ENCODE results near the gene RASA4B.

The RASA4B gene

DNA sequence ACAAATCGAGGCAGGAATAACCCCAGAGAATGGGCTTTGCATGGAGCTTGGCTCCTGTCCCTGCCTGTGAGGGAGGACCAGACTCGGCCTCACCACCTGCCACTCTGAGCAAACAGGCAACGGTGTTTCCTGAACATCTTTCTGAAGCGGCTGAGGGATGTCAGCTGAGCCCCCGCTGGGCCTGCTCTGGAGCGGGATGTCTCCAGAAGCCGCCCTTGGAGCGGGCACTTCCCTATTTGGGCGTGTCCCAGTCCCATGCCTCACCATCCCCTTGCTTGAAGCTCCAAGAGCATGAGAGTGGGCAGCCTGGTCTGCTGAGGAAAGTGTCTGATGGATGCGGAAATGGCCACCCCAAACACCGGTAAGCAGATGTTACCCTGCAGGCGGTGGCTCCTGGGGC, 63.1 kb downstream of the RASA4B start:
- no peak overlapping the region for H3K27ac ChIP-seq (replicated peaks)
- H3K27me3 ChIP-seq (ENCODE audit: insufficient read depth, poor library complexity, severe bottlenecking) = no peaks in the 10 kb centered on the region
- H3K4me3 ChIP-seq (replicated peaks; ENCODE audit: insufficient read depth, low read length) = no peak overlapping the region
- TF ChIP-seq POLR2AphosphoS5 (IDR thresholded peaks at IDR 0.05; ENCODE audit: low read depth) = peak; percentile 39; the same call in 1 of the 2 replicates
- TF ChIP-seq GABPA (IDR thresholded peaks at IDR 0.05; ENCODE audit: low read depth) = no peak
- TF ChIP-seq, protein P1, sequence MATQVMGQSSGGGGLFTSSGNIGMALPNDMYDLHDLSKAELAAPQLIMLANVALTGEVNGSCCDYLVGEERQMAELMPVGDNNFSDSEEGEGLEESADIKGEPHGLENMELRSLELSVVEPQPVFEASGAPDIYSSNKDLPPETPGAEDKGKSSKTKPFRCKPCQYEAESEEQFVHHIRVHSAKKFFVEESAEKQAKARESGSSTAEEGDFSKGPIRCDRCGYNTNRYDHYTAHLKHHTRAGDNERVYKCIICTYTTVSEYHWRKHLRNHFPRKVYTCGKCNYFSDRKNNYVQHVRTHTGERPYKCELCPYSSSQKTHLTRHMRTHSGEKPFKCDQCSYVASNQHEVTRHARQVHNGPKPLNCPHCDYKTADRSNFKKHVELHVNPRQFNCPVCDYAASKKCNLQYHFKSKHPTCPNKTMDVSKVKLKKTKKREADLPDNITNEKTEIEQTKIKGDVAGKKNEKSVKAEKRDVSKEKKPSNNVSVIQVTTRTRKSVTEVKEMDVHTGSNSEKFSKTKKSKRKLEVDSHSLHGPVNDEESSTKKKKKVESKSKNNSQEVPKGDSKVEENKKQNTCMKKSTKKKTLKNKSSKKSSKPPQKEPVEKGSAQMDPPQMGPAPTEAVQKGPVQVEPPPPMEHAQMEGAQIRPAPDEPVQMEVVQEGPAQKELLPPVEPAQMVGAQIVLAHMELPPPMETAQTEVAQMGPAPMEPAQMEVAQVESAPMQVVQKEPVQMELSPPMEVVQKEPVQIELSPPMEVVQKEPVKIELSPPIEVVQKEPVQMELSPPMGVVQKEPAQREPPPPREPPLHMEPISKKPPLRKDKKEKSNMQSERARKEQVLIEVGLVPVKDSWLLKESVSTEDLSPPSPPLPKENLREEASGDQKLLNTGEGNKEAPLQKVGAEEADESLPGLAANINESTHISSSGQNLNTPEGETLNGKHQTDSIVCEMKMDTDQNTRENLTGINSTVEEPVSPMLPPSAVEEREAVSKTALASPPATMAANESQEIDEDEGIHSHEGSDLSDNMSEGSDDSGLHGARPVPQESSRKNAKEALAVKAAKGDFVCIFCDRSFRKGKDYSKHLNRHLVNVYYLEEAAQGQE (IDR thresholded peaks at IDR 0.05; ENCODE audit: insufficient replicate concordance, low read depth) = no peak
- peak; percentile 65 for TF ChIP-seq SPI1 (IDR thresholded peaks at IDR 0.05; ENCODE audit: borderline replicate concordance, low read depth)
- TF ChIP-seq, protein P2, sequence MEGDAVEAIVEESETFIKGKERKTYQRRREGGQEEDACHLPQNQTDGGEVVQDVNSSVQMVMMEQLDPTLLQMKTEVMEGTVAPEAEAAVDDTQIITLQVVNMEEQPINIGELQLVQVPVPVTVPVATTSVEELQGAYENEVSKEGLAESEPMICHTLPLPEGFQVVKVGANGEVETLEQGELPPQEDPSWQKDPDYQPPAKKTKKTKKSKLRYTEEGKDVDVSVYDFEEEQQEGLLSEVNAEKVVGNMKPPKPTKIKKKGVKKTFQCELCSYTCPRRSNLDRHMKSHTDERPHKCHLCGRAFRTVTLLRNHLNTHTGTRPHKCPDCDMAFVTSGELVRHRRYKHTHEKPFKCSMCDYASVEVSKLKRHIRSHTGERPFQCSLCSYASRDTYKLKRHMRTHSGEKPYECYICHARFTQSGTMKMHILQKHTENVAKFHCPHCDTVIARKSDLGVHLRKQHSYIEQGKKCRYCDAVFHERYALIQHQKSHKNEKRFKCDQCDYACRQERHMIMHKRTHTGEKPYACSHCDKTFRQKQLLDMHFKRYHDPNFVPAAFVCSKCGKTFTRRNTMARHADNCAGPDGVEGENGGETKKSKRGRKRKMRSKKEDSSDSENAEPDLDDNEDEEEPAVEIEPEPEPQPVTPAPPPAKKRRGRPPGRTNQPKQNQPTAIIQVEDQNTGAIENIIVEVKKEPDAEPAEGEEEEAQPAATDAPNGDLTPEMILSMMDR (IDR thresholded peaks at IDR 0.05; ENCODE audit: insufficient read depth, low read length) = no peak
- no peak for DNase-seq (ENCODE audit: low read depth in 1 of 2, low spot score in 1 of 2)

DNA sequence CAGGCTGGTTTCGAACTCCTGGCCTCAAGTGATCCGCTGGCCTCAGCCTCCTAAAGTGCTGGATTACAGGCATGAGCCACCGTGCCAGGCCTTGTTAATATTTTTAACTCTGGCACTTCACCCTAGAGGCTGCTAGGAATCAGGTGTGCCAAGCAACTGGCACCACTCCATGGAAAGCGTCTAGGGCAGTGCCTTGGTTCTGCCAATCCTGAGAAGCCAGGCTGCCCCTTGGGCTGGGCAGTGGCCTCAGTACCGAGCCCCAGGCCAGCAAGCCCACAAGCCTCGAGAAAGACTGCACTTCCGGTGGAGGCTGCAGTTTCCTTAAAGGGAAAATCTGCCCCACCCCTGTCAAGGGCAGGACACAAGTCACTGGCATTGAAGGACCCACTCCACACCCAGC, 64.3 kb downstream of the RASA4B start:
- H3K27me3 ChIP-seq (ENCODE audit: insufficient read depth, poor library complexity, severe bottlenecking) = no peaks in the 10 kb centered on the region
- H3K27ac ChIP-seq (replicated peaks) = no peak overlapping the region
- H3K4me3 ChIP-seq (replicated peaks; ENCODE audit: insufficient read depth, low read length) = no peak overlapping the region
- DNase-seq (ENCODE audit: low read depth in 1 of 2, low spot score in 1 of 2) = no peak
- TF ChIP-seq, protein P1 (IDR thresholded peaks at IDR 0.05; ENCODE audit: insufficient replicate concordance, low read depth) = no peak
- TF ChIP-seq SPI1 (IDR thresholded peaks at IDR 0.05; ENCODE audit: borderline replicate concordance, low read depth) (no peak), GABPA (IDR thresholded peaks at IDR 0.05; ENCODE audit: low read depth) (no peak)
- TF ChIP-seq, protein P2 (IDR thresholded peaks at IDR 0.05; ENCODE audit: insufficient read depth, low read length) = no peak

DNA sequence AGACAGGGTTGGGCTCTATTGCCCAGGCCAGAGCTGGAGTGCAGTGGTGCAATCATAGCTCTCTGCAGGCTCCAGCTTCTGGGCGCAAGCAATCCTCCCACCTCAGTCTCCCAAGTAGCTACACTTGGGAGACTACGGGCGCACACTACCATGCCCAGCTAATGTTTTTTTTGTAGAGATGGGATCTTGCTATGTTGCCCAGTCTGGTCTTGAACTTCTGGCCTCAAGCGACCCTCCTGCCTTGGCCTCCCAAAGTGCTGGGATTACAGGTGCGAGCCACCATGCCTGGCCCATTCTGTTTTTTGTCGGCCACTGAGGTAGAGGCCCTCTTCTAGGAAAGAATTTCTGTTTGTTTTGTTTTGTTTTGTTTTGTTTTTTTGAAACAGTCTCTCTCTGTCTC, 65.1 kb downstream of the RASA4B start:
- no peak overlapping the region for H3K27ac ChIP-seq (replicated peaks)
- no peak for DNase-seq (ENCODE audit: low read depth in 1 of 2, low spot score in 1 of 2)
- H3K4me3 ChIP-seq (replicated peaks; ENCODE audit: insufficient read depth, low read length) = no peak overlapping the region
- no peaks in the 10 kb centered on the region for H3K27me3 ChIP-seq (ENCODE audit: insufficient read depth, poor library complexity, severe bottlenecking)
- TF ChIP-seq POLR2AphosphoS5 (IDR thresholded peaks at IDR 0.05; ENCODE audit: low read depth) (no peak), GABPA (IDR thresholded peaks at IDR 0.05; ENCODE audit: low read depth) (no peak), SPI1 (IDR thresholded peaks at IDR 0.05; ENCODE audit: borderline replicate concordance, low read depth) (no peak)
- TF ChIP-seq, protein P2 (IDR thresholded peaks at IDR 0.05; ENCODE audit: insufficient read depth, low read length) = no peak

DNA sequence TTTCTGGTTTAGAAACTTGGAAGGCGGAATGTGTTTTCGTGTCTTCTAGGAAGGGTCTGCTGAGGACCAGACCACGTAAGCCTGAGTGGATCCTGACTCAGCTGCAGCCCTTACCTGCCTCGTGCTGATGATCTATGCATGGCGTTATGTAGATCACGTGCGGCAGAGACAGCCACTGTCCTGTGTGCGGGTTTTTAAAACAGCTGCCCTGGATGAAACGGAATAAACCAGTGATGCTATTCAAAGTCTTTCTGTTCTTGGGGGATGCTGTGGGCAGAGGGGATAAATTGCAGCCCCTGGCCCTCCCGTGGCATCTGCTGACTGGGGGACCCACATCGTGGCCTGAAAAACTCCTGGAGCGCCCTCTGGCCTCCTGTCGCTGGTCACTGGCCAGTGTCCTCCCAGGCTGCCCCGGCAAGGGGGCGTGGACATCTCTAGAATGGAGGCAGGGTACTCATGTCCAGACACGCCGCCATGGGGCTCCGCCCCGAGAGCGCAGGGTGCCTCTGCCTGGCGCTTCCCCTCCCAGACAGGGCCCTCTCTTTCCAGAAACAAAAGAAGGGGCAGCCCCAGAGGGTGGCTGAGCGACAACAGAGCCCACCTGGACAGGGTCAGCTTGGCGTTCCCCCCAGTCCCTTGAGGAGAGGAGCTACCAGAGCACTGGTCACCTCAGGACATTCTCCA, 66.1 kb downstream of the RASA4B start:
- no peaks in the 10 kb centered on the region for H3K27me3 ChIP-seq (ENCODE audit: insufficient read depth, poor library complexity, severe bottlenecking)
- H3K27ac ChIP-seq (replicated peaks) = no peak overlapping the region
- DNase-seq (ENCODE audit: low read depth in 1 of 2, low spot score in 1 of 2) = no peak
- TF ChIP-seq SPI1 (IDR thresholded peaks at IDR 0.05; ENCODE audit: borderline replicate concordance, low read depth) = no peak
- no peak for TF ChIP-seq GABPA (IDR thresholded peaks at IDR 0.05; ENCODE audit: low read depth)
- TF ChIP-seq, protein P2 (IDR thresholded peaks at IDR 0.05; ENCODE audit: insufficient read depth, low read length) = no peak
- TF ChIP-seq, protein P1 (IDR thresholded peaks at IDR 0.05; ENCODE audit: insufficient replicate concordance, low read depth) = no peak
- TF ChIP-seq POLR2AphosphoS5 (IDR thresholded peaks at IDR 0.05; ENCODE audit: low read depth) = 0 out of 2 replicates have a peak, but pooled peaks have one; percentile 9
- H3K4me3 ChIP-seq (replicated peaks; ENCODE audit: insufficient read depth, low read length) = no peak overlapping the region

Data from HL-60 (cell line).